Non-pigmented ciliary epithelial cell (primary cell): Measurements from ENCODE around the gene LRRK2.
"Not testable (repeated sequence)": the region's sequence is repeated elsewhere in the genome, so short reads cannot be mapped to it uniquely, and the experiment has no call there.

Experiments used
- DNase-seq: peaks from one replicate; pipeline ENCODE4 v3.0.0-alpha.2; 2010; ENCODE audit warnings: low read depth

LRRK2 gene

DNA sequence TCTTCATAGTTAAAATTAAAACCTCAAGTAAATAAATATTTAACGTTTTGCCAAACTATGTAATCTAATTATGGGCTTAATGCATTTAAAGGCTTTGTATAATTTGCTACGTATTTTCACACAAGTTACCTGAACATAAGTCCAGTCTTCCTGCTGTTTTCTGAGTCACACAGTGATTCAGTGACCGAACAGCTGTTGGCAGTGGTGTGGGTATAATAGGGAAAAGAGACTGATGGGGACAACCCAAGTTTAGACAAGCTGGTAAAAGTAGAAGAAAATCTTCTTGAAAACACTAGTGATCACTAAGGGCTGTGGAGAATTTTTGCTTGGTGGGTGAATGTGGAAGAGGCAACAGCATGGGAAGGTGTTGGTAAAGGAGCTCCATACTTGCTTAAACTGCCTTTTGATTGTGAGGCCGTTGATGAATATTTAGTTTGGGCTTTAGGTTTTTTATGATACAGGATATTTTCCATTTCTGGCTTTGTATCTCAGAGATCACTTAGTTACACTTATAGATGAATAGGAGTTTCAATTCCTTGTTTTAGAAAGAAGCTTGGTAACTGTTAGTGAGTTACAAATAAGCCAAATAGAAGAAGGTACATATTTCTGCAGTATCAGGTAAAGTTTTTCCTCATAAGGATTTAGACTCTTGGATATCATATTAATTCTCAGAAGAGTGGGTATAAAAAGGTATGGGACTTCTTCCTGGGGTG, 23.9 kb downstream of the LRRK2 start:
- no peak for DNase-seq

DNA sequence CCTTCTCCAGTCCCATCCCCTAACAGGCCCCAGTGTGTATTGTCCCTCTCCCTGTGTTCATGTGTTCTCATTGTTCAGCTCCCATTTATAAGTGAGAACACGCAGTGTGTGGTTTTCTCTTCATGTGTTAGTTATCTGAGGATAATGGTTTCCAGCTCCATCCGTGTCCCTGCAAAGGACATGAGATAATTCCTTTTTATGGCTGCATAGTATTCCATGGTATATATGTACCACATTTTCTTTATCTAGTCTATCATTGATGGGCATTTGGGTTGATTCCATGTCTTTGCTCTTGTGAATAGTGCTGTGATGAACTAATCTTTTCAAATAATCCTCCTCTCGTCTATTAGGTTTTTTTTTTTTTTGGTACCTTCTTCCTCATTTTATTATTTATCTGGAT, 25.9 kb downstream of the LRRK2 start:
- DNase-seq = not testable (repeated sequence)

- peak; percentile 14 for DNase-seq
These were observed 29.1 kb downstream of the LRRK2 start for GRCh38 chr12:40253936-40254335.

DNA sequence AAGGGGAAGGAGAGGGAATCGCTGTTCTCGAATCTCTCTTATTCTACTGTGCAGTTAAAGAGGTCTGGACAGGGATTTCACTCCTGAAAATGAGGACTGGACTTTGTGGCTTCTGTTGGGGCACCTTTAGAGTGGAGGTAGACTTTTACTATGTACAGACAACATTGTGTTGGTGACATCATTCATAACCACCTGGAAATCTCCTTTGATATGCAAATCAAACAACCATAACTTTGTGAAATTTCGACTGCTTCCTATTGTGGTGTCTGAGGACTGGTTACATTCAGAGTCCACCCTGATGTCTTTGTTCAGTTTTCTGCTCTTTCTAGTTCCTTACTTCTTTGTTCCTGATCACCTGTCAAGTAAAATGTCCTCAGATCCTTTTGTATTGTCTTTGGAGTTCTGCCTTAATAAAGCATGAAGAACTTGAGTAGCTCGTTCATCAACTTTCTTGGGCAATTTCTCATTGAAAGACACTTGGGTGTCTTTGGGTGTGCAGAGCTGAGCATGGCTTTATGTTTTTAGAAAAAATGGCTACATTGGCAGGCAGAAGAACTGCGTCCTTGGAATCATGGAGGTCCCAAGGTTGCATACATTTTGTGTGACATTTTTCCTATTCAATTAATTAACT, 29.8 kb downstream of the LRRK2 start:
- no peak for DNase-seq

GRCh38 chr12:40258371-40258770, 33.6 kb downstream of the LRRK2 start:
- DNase-seq = no peak

DNA sequence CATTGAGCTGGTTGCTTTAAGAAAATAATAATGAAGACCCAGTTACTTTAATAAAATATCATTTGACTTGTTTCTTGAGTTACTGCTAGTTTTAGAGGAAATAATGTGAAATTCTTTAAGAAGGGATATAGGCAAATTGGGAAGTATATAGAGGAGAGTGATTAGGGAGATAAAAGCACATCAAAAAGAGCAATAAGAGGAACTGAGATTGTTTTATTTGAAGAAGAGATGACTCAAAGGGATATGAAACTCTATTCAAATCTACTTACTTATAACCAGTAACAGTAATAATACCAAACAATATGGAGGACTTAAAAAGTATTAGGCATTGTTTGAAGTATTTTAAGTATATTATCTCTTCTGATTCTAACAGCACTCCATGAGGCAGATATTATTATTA, 37.1 kb downstream of the LRRK2 start:
- no peak for DNase-seq

- DNase-seq = no peak
These were observed 37.9 kb downstream of the LRRK2 start for GRCh38 chr12:40262657-40263056.

GRCh38 chr12:40263616-40264409, 39.0 kb downstream of the LRRK2 start:
- no peak for DNase-seq

GRCh38 chr12:40271981-40272664, 47.3 kb downstream of the LRRK2 start:
- DNase-seq = no peak

DNA sequence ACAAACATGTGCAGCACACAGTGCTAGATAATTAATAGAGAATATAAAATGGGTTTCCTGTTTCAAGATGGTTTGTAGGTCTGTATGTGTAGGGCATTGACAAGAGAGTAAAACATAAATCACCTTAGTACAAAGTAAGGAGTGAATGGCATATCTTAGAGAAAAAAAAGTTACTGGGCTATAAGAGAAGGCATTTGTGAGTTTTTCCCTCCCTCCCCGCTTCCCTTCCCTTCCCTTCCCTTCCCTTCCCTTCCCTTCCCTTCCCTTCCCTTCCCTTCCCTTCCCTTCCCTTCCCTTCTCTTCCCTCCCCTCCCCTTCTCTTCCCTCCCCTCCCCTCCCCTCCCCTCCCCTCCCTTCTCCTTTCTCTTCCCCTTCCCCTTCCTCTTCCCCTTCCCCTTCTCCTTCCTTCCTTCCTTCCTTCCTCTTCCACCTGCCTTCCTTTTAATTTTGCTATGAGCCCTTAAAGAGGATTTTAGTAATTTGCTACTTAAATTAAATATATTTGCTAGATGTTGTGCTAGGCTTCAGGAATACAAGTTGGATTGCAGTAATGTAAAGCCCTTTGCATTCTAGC, 57.1 kb downstream of the LRRK2 start:
- DNase-seq = no peak

GRCh38 chr12:40286583-40286982, 61.8 kb downstream of the LRRK2 start:
- no peak for DNase-seq

- no peak for DNase-seq
These were observed 62.7 kb downstream of the LRRK2 start for GRCh38 chr12:40287369-40287975.

- no peak for DNase-seq
These were observed 68.1 kb downstream of the LRRK2 start for GRCh38 chr12:40292788-40293429.

DNA sequence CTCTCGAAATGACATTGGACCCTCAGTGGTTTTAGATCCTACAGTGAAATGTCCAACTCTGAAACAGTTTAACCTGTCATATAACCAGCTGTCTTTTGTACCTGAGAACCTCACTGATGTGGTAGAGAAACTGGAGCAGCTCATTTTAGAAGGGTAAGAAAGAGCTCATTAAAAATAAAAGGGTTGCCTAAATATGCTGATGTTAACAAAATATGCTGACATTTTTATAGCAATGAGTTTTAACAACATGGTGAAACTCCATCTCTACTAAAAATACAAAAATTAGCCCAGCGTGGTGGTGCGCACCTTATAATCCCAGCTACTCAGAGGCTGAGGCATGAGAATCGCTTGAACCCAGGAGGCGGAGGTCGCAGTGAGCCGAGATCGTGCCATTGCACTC, 73.5 kb downstream of the LRRK2 start:
- no peak for DNase-seq

GRCh38 chr12:40300490-40300889, 75.7 kb downstream of the LRRK2 start:
- DNase-seq = no peak

DNA sequence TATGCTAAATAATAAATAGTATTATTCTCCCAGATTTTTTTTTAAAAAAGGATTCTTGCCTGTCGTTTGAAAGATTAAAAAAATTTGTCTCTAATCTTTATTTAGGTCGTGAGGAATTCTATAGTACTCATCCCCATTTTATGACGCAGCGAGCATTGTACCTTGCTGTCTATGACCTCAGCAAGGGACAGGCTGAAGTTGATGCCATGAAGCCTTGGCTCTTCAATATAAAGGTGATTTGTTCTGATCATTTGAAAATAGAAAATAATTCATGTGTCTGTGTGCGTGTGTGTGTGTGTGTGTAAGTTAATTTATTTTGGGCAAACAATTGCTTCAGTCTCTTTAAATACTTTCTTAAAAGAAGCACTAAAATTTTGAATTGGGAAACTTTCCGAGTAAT, 84.2 kb downstream of the LRRK2 start:
- no peak for DNase-seq

- DNase-seq = no peak
These were observed 85.4 kb downstream of the LRRK2 start for GRCh38 chr12:40310211-40310610.

DNA sequence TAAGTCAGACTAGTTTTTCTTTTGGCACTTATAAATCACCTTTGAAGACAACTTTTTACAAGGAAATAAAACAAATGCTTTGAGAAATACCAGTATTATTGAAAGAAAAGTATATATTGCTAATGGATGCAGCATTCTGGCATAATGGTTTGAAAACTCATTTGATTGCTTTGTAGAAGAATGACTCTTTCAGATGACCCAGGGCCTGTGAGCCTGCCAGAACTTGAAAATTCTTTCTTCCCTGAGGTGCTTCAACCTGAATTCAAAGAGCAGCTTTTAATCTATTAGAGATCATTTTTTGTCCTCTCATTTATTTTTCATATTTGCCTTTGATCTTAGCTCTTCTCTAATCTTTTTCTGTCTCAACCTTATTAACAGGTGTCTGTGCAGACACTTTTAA, 87.4 kb downstream of the LRRK2 start:
- no peak for DNase-seq

DNA sequence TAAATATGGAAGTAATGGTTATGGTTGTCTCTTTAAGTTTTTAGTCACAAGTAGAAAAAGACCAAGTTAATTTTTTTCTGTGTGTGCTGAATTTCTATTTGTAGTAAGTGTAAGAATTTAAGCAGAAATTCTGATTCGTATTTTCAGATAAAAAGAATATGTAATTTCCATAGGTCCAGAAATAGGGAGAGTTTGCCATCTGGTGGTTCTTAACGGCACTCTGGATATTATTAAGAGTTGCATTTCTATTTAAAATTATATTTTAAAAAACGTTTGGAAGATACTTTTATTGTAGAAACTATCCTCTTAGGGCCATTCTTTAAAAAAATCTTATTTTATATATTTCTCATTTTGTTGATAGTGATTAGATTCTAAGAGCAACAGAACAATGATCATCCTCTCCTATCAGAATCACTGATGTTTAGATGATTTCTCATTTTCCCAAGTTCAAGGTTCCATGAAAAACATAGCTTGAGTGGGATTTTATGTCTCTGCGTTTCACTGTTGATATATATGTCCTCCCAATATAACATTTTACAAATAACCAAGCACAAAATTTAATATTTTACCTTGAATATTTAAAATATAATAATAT, 88.3 kb downstream of the LRRK2 start:
- no peak for DNase-seq

GRCh38 chr12:40313928-40314327, 89.1 kb downstream of the LRRK2 start:
- DNase-seq = no peak

DNA sequence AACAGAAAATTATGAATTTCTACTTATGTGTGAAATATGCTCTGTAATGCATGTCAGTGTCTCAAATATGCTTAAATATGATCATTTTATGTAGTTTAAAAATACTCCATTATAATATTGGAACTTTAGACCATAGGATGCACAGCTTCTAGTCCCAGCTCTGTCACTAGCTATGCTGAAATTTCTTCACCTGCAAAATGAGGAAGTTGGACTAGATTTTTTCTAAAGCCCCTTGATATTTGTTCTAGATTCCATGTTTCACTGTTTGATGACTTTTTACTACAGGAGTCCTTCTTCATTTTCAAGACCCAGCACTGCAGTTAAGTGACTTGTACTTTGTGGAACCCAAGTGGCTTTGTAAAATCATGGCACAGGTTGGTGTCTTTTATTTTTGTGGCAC, 90.1 kb downstream of the LRRK2 start:
- no peak for DNase-seq
